Measurements from ENCODE around the gene HOXB9.

Gene HOXB9

GRCh38 chr17:48605409-48605919 lies 20.7 kb downstream of the HOXB9 start:
- TF ChIP-seq CTCF (IDR thresholded peaks at IDR 0.05; ENCODE audit: low read depth, low read length, missing control alignments) = no peak
- no peak for DNase-seq (ENCODE audit: low read depth)
- no peak overlapping the region for H3K4me3 ChIP-seq (ENCODE audit: low read depth, low read length)
- in situ Hi-C loops (cut with HindIII; ENCODE audit: low sequenced_read_pairs) = no loop called here

- no peak for TF ChIP-seq CTCF (IDR thresholded peaks at IDR 0.05; ENCODE audit: low read depth, low read length, missing control alignments)
- H3K4me3 ChIP-seq (ENCODE audit: low read depth, low read length) = no peak within 1 kb of the TSS
- in situ Hi-C loops (cut with HindIII; ENCODE audit: low sequenced_read_pairs) = no loop called here
- DNase-seq (ENCODE audit: low read depth) = no peak
These were observed 21.3 kb downstream of the HOXB9 start, which contains the start of gene HOXB6 for GRCh38 chr17:48604770-48605329. Gene HOXB6, minus strand, starts transcription at chr17:48604986. Its CDS starts 6,836 bp downstream, at chr17:48598150.

- H3K4me3 ChIP-seq (ENCODE audit: low read depth, low read length) = no peak overlapping the region
- DNase-seq (ENCODE audit: low read depth) = no peak
- in situ Hi-C loops (cut with HindIII; ENCODE audit: low sequenced_read_pairs) = no loop called here
- no peak for TF ChIP-seq CTCF (IDR thresholded peaks at IDR 0.05; ENCODE audit: low read depth, low read length, missing control alignments)
These were observed 22.0 kb downstream of the HOXB9 start for GRCh38 chr17:48603959-48604769.

- no peak for DNase-seq (ENCODE audit: low read depth)
- in situ Hi-C loops (cut with HindIII; ENCODE audit: low sequenced_read_pairs) = no loop called here
- no peak overlapping the region for H3K4me3 ChIP-seq (ENCODE audit: low read depth, low read length)
- TF ChIP-seq CTCF (IDR thresholded peaks at IDR 0.05; ENCODE audit: low read depth, low read length, missing control alignments) = no peak
These were observed 24.4 kb downstream of the HOXB9 start for GRCh38 chr17:48601539-48602425.

- in situ Hi-C loops (cut with HindIII; ENCODE audit: low sequenced_read_pairs) = no loop called here
- TF ChIP-seq CTCF (IDR thresholded peaks at IDR 0.05; ENCODE audit: low read depth, low read length, missing control alignments) = no peak
- no peak overlapping the region for H3K4me3 ChIP-seq (ENCODE audit: low read depth, low read length)
- DNase-seq (ENCODE audit: low read depth) = no peak
These were observed 25.0 kb downstream of the HOXB9 start for GRCh38 chr17:48601207-48601538.

All from astrocyte of the cerebellum (primary cell).